GOT3 (cell line): Measurements from ENCODE around the gene ARHGAP27.
"Not testable (repeated sequence)": the region's sequence is repeated elsewhere in the genome, so short reads cannot be mapped to it uniquely, and the experiment has no call there.

ENCODE experiments used
- DNase-seq: peaks from one replicate; lab custom pipeline; 2025; ENCODE audit warnings: mixed read lengths; lab: John Stamatoyannopoulos, UW

The ARHGAP27 gene

GRCh38 chr17:45445901-45446743, 13.5 kb upstream of the ARHGAP27 start:
- not testable (repeated sequence) for DNase-seq

DNA sequence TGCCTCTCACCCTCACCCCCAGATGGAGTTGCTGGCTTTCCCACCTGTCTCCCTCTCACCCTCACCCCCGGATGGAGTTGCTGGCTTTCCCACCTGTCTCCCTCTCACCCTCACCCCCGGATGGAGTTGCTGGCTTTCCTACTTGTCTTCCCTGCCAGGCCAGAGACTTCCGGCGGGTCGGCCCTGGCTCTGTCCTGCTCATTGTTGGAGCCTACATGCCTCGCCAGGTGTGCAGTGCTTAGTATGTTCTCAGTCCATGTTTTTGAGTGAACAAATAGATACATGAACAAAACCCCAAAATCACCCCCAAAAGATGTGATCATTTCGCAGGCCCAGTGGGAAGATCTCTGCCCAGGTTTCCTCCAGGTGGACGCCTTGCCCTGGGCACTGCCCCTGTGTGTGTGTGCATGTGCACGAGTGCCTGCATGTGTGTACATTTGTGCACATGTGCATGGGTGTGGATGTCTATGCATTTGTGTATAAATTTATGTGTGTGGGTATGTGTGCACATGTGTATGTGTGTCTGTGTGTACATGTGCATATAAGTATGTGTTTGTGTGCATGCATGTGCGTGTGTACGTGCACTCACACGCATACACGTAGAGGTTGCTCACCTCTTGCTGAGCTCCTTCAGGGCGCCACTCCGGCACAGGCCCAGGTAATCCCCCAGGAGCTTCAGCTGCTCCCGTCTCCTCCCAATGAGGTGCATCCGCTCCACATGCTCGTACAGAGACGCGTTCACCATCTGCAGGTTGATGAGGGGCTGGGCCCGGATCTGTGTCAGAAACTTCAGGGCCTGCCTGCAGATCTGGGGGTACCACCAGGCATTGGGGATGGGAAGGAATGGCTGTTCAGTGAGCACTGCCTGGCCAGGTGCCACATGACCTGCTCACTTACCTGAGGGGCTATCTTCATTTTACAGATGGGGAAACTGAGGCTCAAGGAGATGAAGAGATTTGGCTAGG, 12.5 kb upstream of the ARHGAP27 start:
- not testable (repeated sequence) for DNase-seq

DNA sequence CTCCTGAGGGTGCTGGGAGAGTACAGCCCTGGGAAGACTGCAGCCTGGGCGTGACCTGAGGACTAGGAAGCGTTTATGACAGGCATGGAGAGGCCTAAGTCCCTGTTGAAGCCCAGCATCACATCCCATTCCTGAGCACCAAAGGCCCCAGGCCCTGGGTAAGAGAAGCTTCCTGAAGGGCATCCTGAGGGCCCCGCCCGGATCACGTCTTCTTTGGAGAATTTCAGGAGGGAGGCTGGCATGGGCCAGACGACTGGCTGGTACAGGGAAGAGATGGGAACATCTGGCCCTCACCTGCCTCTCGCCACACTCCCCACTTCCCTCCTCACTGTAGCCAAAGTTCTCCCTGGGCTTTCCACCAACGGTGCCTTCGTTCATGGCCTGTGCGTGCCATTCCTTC, 11.6 kb upstream of the ARHGAP27 start:
- DNase-seq: not testable (repeated sequence)

- not testable (repeated sequence) for DNase-seq
These were observed 10.9 kb upstream of the ARHGAP27 start for GRCh38 chr17:45443371-45444260.

GRCh38 chr17:45441526-45442310, 9.0 kb upstream of the ARHGAP27 start:
- no peak for DNase-seq

GRCh38 chr17:45440839-45441515, 8.3 kb upstream of the ARHGAP27 start:
- not testable (repeated sequence) for DNase-seq

GRCh38 chr17:45440161-45440778, 7.6 kb upstream of the ARHGAP27 start:
- DNase-seq: no peak

DNA sequence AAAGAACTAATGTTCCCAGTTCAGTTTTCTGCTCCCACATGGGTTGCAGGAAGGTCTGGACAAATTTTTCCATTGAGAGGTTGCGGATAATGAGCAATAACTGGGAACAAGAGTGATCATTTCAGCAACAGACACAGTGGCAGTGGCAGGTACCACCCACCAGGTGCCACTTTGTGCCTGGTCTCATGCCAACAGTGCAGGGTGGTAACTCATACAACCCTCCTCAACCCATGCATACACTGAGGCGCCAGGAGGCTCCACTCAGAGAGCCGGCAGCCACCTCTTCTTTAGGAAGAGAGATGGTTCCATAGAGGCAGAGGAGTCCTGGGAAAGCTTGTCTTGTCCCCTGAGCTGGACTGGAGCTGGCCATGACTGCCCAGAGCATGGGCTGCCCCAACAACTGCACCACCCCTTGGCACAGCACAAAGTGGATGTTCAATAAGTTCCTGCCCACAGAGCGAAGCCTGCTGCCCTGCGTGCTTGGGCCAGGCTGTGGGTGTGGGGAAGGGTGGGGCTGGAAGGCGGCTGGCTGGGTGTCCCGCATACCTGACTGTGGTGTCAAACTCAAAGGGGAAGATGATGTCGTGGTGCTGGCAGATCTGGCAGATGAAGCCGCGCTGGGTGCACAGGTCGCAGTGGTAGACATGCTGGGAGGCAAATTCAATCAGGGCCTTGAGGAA, 6.4 kb upstream of the ARHGAP27 start:
- DNase-seq: no peak

DNA sequence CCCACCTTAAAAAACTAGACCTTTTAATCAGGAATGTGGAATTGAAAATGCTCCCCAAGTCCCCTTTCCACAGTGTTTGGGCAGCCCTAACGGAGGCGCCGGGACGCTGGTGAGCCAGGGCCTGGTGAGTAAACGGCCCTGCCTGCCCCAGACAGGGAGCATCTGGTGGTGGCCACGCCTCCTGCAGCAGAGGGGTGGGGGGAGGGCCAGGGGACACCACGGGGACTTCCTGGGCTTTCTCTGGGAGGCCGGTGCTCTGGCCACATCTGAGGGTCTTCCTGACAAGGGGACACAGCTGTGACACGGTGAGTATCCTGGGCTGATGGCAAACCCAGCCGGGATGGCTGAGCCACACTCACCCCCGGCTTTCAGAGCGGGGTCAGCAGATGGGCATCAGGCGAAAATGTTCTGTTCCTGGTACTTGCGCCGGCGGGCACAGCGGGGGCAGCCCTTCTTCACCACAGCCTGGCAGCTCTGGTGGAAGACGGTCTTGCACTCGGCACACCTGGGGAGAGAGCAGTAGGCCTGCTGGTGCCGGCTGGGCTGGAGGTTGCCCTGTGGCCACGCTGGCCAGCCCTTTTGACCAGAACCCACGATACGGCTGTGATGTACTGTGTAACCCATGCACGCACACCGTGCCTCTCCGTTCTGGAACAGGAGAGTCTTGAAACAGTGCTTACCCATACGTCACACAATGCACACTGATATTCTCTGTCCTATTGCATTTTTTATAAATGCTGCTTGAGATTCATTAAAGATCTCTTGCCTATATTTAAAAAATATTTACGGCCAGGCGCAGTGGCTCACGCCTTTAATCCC, 5.0 kb upstream of the ARHGAP27 start:
- no peak for DNase-seq

DNA sequence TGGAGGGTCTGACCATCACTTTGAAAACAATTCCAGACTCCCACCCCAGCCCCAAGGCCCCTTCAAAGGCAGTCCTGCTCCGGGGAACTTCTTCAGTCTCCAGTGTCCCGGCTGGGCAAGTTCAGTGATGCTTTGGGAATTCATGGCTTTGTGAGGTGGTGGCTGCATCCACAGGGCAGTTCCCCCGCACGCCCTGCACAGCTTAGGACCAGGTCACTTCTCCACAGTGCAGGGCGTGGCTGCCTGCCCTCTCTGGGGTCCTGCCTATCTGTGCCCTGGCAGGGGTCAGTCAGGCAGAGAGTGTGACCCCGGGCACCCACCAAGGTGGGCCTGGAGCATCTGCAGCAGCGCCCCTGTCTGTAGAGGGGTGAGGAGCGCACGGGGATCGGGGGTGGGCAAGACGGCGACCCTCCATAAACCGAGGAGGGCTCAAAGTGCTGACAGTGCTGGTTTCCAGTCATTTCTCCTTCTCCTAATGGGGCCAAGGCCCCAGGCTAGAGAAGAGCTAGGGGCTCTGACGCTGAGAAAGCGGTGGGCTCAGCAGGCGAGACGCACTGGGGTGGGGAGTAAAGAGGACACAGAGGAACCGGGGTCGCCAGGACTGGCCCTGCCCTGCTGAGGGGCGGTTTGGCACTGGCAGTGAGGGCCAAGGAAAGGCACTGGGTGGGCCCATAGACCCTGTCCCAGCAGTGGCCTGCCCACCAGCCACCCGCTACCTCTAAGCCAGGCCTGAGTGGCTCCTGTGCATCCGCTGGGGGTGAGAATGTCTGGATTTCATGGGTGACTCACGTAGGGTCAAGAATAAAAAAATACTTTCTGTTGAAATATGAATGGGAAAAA, 4.2 kb upstream of the ARHGAP27 start:
- no peak for DNase-seq

DNA sequence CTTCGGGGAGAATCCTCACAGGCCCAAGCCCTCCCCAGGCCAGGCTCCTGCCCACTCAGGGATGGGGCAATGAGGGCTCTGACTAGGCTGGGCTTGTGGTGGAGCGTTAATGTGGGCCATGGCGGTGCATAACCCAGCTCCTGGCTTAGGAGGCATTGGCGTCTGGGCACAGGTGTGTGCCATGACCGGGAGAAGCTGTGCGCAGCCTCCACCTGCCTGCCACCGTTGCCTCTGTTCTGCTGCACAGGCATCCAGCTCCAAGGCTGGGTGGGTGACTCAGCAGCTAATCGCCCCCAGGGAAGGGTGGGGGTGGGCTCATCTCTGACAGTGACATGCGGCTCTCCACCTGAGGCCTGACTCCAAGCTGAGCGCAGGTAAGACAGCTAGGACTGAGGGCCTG, 3.5 kb upstream of the ARHGAP27 start:
- DNase-seq: no peak

GRCh38 chr17:45435481-45435880, 2.8 kb upstream of the ARHGAP27 start:
- no peak for DNase-seq

DNA sequence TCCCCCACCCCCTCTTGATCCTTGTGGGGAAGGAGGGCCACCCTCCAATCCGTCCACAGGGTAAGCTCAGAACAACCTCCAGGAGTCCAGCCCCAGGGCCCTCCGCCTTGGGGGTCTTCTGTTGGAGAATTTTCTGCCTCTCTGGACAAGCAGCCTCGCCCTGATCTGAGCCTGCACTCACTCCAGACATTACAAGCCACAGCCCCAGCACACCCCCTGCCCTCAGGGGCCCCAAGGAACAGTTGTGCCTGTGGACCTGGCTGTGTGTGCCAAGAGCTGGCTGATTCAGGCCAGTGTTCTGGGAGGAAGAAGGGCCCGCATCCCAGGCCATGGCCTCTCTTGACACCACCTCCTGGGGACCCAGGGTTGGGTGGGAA, 477 bp upstream of the ARHGAP27 start:
- DNase-seq: no peak

GRCh38 chr17:45431531-45432404, 902 bp downstream of the ARHGAP27 start:
- no peak for DNase-seq

DNA sequence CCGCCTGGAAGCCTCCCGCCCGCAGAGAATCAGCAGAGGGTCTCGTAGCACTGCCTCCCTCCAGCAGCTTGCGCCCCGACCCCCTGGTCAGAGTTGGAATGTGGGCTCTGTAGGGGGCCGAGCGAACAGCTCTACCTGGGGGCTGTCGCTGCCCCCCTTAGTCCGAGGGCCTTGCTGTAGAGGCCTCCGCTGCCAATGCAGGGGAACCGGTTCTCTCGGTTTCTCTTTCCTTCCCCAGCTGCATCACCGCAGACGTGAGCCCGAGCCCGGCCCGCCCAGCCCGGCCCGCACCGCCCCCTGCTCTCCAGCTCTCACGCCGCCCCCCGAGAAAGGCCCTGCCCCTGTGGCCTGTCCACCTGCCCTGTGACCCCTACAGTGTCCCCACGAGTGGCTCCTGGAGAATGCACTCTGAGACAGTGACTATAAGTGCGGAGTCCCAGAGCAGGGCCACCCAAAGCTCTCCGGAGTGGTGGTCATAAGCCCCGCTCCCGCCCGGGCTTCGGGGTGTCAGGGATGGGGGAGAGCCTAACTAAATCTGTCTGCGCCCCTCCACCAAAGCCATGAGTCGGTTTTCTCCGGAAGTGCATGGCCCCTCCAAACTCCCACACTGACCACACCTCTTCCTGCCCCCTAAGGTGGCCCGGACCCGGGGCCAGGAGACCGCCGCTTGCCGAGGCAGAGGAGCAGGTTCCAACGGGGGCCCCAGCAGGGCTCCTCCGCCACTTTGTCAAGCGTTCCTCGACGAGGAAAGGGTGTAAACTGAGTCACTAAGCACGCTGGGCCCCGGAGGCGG, 1.7 kb downstream of the ARHGAP27 start:
- no peak for DNase-seq
